LNCAP (cell line): ENCODE data around the gene CREBRF.

Source experiments
- TF ChIP-seq, protein P1 (sequence below): fragments of 450-650 bp; IDR thresholded peaks from 2 replicates; pipeline ENCODE4 v1.5.1; 2017; ENCODE audit warnings: mild to moderate bottlenecking

CREBRF gene

GRCh38 chr5:173123416-173123815, 67.3 kb downstream of the CREBRF start:
- TF ChIP-seq, protein P1, sequence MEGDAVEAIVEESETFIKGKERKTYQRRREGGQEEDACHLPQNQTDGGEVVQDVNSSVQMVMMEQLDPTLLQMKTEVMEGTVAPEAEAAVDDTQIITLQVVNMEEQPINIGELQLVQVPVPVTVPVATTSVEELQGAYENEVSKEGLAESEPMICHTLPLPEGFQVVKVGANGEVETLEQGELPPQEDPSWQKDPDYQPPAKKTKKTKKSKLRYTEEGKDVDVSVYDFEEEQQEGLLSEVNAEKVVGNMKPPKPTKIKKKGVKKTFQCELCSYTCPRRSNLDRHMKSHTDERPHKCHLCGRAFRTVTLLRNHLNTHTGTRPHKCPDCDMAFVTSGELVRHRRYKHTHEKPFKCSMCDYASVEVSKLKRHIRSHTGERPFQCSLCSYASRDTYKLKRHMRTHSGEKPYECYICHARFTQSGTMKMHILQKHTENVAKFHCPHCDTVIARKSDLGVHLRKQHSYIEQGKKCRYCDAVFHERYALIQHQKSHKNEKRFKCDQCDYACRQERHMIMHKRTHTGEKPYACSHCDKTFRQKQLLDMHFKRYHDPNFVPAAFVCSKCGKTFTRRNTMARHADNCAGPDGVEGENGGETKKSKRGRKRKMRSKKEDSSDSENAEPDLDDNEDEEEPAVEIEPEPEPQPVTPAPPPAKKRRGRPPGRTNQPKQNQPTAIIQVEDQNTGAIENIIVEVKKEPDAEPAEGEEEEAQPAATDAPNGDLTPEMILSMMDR = no peak

GRCh38 chr5:173138707-173139106, 82.6 kb downstream of the CREBRF start:
- TF ChIP-seq, protein P1 = no peak

- TF ChIP-seq, protein P1 = no peak
Observed at GRCh38 chr5:173139631-173140030, 83.5 kb downstream of the CREBRF start.

- TF ChIP-seq, protein P1 = no peak
Observed at GRCh38 chr5:173140769-173141168, 84.6 kb downstream of the CREBRF start.

DNA sequence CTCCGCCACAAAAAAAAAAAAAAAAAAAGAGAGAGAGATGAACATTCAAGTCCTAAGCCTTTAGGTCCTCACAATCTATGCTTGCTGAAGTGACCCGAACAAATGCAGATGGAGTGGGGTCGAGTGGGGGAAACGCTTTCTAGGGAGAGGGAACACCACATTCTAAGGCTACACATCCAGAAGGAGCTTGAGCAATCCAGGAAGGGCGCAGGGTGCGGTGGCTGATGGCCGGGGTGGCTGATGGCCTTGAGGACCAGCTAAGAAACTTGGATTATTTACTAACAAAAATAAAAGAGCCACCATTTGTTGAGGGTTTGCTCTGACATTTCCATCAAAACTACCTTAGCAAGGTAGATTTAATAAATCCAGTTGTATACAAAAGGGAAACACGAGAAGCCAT, 87.4 kb downstream of the CREBRF start:
- TF ChIP-seq, protein P1 = no peak

GRCh38 chr5:173144200-173145176, 88.3 kb downstream of the CREBRF start, which contains the start of gene BNIP1:
TSS of gene BNIP1 (plus strand) at chr5:173144531. CDS start at chr5:173144546, 15 bp downstream.
- TF ChIP-seq, protein P1 = peak; percentile 95

DNA sequence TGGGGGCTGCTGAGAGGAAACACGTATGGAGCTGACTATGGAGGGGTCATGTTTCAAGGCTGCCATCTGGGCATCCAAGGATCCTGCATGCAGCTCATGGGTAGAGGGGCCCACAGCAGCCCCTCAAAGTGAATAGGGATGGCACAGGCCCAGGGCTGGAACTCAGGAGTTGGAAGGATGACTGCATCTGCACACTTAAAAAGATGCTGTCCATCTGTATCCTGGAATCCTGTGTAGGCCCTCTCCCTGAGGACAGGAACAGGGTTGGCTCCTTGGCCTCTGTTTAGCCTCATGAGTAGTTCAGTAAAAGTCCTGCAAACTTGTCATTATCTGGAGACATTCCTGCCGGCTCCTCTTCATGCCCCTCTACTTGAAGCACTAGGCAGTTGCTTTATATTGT, 92.2 kb downstream of the CREBRF start:
- TF ChIP-seq, protein P1 = no peak
